Muscle layer of colon (tissue), 2 donors: ENCODE results near the gene ANO9.

Experiments
- H3K27ac ChIP-seq: one replicate; pipeline ENCODE4 v1.7.0; 2013; ENCODE audit warnings: low read depth, mild to moderate bottlenecking, low read length, moderate library complexity
- H3K27me3 ChIP-seq, 2 donors: one replicate each; pipeline ENCODE4 v1.7.0; 2013; ENCODE audit warnings: low read length in 2 of 2, mild to moderate bottlenecking in 2 of 2; ENCODE audit not compliant: insufficient read depth in 2 of 2, control insufficient read depth in 1 of 2
- H3K36me3 ChIP-seq: one replicate; pipeline ENCODE4 v1.7.0; 2013; ENCODE audit warnings: mild to moderate bottlenecking, low read length; ENCODE audit not compliant: insufficient read depth
- H3K4me1 ChIP-seq: one replicate; pipeline ENCODE4 v1.7.0; 2013; ENCODE audit warnings: mild to moderate bottlenecking, low read length; ENCODE audit not compliant: insufficient read depth
- H3K4me3 ChIP-seq, 2 donors: one replicate each; pipeline ENCODE4 v1.7.0; 2013; ENCODE audit warnings: low read length in 2 of 2, low read depth in 1 of 2, mild to moderate bottlenecking in 1 of 2, moderate library complexity in 1 of 2
- H3K9ac ChIP-seq: one replicate; pipeline ENCODE4 v1.7.0; 2013; ENCODE audit warnings: low read length
- H3K9me3 ChIP-seq: one replicate; pipeline ENCODE4 v1.7.0; 2013; ENCODE audit warnings: mild to moderate bottlenecking, low read length
- donor health status: abdominal sarcoma.
- donor health status: Adenocarcinoma of cecum.

ANO9 gene

GRCh38 chr11:449889-450808 lies 8.3 kb upstream of the ANO9 start, which contains the start of gene PTDSS2:
Gene PTDSS2 (plus strand): TSS chr11:450279. CDS start chr11:450456, 177 bp downstream.
- peak within 1 kb of the TSS; percentile 84 for H3K27ac ChIP-seq
- H3K36me3 ChIP-seq = peaks cover 15% of the 10 kb centered on the region
- peaks cover 0 to 4% of the 10 kb centered on the region in 2 donors for H3K27me3 ChIP-seq
- H3K9me3 ChIP-seq = no peaks in the 10 kb centered on the region
- peak within 1 kb of the TSS; percentile 39 for H3K9ac ChIP-seq
- H3K4me1 ChIP-seq = peaks cover 26% of the 10 kb centered on the region
- peak within 1 kb of the TSS; percentile 78 to 82 for H3K4me3 ChIP-seq

GRCh38 chr11:447923-448731 lies 6.3 kb upstream of the ANO9 start:
- H3K9ac ChIP-seq = peak overlapping the region; percentile 9
- H3K27ac ChIP-seq = peak overlapping the region; percentile 84
- H3K27me3 ChIP-seq = peaks cover 0 to 4% of the 10 kb centered on the region in 2 donors
- peaks cover 26% of the 10 kb centered on the region for H3K4me1 ChIP-seq
- H3K4me3 ChIP-seq = peak overlapping the region; percentile 48 to 73
- peaks cover 2% of the 10 kb centered on the region for H3K36me3 ChIP-seq
- H3K9me3 ChIP-seq = no peaks in the 10 kb centered on the region

- Histone ChIP-seq H3K36me3 (no peaks in the 10 kb centered on the region), H3K9ac (no peak overlapping the region), H3K27ac (no peak overlapping the region), H3K4me3 (no peak overlapping the region), H3K4me1 (peaks cover 23% of the 10 kb centered on the region), H3K27me3 (peaks cover 0 to 9% of the 10 kb centered on the region in 2 donors), H3K9me3 (no peaks in the 10 kb centered on the region)
Observed at GRCh38 chr11:446891-447290, 5.1 kb upstream of the ANO9 start.

- H3K4me1 ChIP-seq = peaks cover 14% of the 10 kb centered on the region
Observed at GRCh38 chr11:445765-446588, 4.2 kb upstream of the ANO9 start.

GRCh38 chr11:444396-445144 lies 2.8 kb upstream of the ANO9 start:
- Histone ChIP-seq H3K9ac (no peak overlapping the region), H3K27ac (no peak overlapping the region), H3K4me3 (no peak overlapping the region), H3K36me3 (no peaks in the 10 kb centered on the region), H3K9me3 (no peaks in the 10 kb centered on the region), H3K4me1 (peaks cover 11% of the 10 kb centered on the region), H3K27me3 (peaks cover 0 to 23% of the 10 kb centered on the region in 2 donors)

More at GRCh38 chr11:445765-446588, 4.2 kb upstream of the ANO9 start:
- no peaks in the 10 kb centered on the region for H3K36me3 ChIP-seq
- H3K27ac ChIP-seq = no peak overlapping the region
- H3K27me3 ChIP-seq = peaks cover 0 to 18% of the 10 kb centered on the region in 2 donors
- no peaks in the 10 kb centered on the region for H3K9me3 ChIP-seq
- no peak overlapping the region for H3K4me3 ChIP-seq
- no peak overlapping the region for H3K9ac ChIP-seq

GRCh38 chr11:443542-444199 lies 1.9 kb upstream of the ANO9 start:
- Histone ChIP-seq H3K36me3 (no peaks in the 10 kb centered on the region), H3K4me3 (no peak overlapping the region), H3K4me1 (peaks cover 3% of the 10 kb centered on the region), H3K27ac (no peak overlapping the region), H3K9me3 (no peaks in the 10 kb centered on the region), H3K27me3 (peaks cover 0 to 23% of the 10 kb centered on the region in 2 donors), H3K9ac (no peak overlapping the region)

GRCh38 chr11:442611-443081 lies 835 bp upstream of the ANO9 start:
- Histone ChIP-seq H3K36me3 (no peaks in the 10 kb centered on the region), H3K4me1 (no peaks in the 10 kb centered on the region), H3K9ac (no peak overlapping the region), H3K27ac (no peak overlapping the region), H3K9me3 (no peaks in the 10 kb centered on the region), H3K4me3 (no peak overlapping the region), H3K27me3 (peaks cover 0 to 23% of the 10 kb centered on the region in 2 donors)

GRCh38 chr11:441043-441417 lies 781 bp downstream of the ANO9 start:
- H3K36me3 ChIP-seq = no peaks in the 10 kb centered on the region
- H3K4me1 ChIP-seq = no peaks in the 10 kb centered on the region
- H3K4me3 ChIP-seq = no peak overlapping the region
- H3K27me3 ChIP-seq = peaks cover 0 to 22% of the 10 kb centered on the region in 2 donors
- no peak overlapping the region for H3K27ac ChIP-seq
- H3K9me3 ChIP-seq = no peaks in the 10 kb centered on the region
- no peak overlapping the region for H3K9ac ChIP-seq

- Histone ChIP-seq H3K4me3 (no peak overlapping the region), H3K9ac (no peak overlapping the region), H3K9me3 (no peaks in the 10 kb centered on the region), H3K36me3 (no peaks in the 10 kb centered on the region), H3K27me3 (peaks cover 0 to 19% of the 10 kb centered on the region in 2 donors), H3K4me1 (no peaks in the 10 kb centered on the region), H3K27ac (no peak overlapping the region)
Observed at GRCh38 chr11:440065-441042, 1.5 kb downstream of the ANO9 start.
